WTC11 (cell line): ENCODE data around the gene APLF. TPM values are rescaled to one million over a fixed set of nuclear protein-coding genes. Genes with fewer than 3 reads are reported as not detected.

Experiments used
- ATAC-seq: fragments of 200-7000 bp; cut with Tn5 transposase; 2 replicates; pipeline ENCODE4 v1.10.0; 2021; ENCODE audit warnings: mild to moderate bottlenecking, moderate library complexity
- CTCF ChIA-PET: fragments of 300-600 bp; sonication (Branson Sonifier 250); formaldehyde crosslinking; loops from one replicate; lab custom pipeline; 2021; ENCODE audit warnings: antibody characterized with exemption; lab: Charles Lee
- POLR2A ChIA-PET: fragments of 350-600 bp; sonication (Branson Sonifier 250); formaldehyde crosslinking; loops from one replicate; lab custom pipeline; 2021; ENCODE audit warnings: antibody characterized with exemption; lab: Charles Lee
- DNase-seq: peaks from one replicate; pipeline ENCODE4 v3.0.0; 2021; ENCODE audit warnings: low spot score
- H3K27ac Mint-ChIP-seq: 2 replicates; pipeline ENCODE4 v1.8.0; 2021; ENCODE audit warnings: mixed read lengths
- H3K27me3 Mint-ChIP-seq: 2 replicates; pipeline ENCODE4 v1.8.0; 2021; ENCODE audit warnings: low read depth, mild to moderate bottlenecking, moderate library complexity, mixed read lengths
- H3K36me3 Mint-ChIP-seq: 2 replicates; pipeline ENCODE4 v1.8.0; 2021; ENCODE audit warnings: mixed read lengths
- H3K4me1 Mint-ChIP-seq: 2 replicates; pipeline ENCODE4 v1.8.0; 2022; ENCODE audit warnings: mixed read lengths
- H3K4me3 Mint-ChIP-seq: 2 replicates; pipeline ENCODE4 v1.8.0; 2021; ENCODE audit warnings: mild to moderate bottlenecking, moderate library complexity, mixed read lengths
- H3K9me3 Mint-ChIP-seq: 2 replicates; pipeline ENCODE4 v1.8.0; 2021; ENCODE audit warnings: mixed read lengths
- E2F4 ChIP-seq: sonication (generic); formaldehyde crosslinking; IDR thresholded peaks from 2 replicates; pipeline ENCODE4 v1.8.1; 2022; ENCODE audit warnings: low read depth, mild to moderate bottlenecking, moderate library complexity, missing genetic modification reagents, borderline replicate concordance
- ETV6 ChIP-seq: sonication (generic); formaldehyde crosslinking; IDR thresholded peaks from 2 replicates; pipeline ENCODE4 v1.8.1; 2022; ENCODE audit warnings: mild to moderate bottlenecking, missing genetic modification reagents
- FOXJ3 ChIP-seq: sonication (generic); formaldehyde crosslinking; IDR thresholded peaks from 2 replicates; pipeline ENCODE4 v1.9.0; 2021; ENCODE audit warnings: missing genetic modification reagents, mild to moderate bottlenecking, borderline replicate concordance
- FOXP1 ChIP-seq: sonication (generic); formaldehyde crosslinking; IDR thresholded peaks from 2 replicates; pipeline ENCODE4 v1.8.0; 2022; ENCODE audit warnings: missing genetic modification reagents, mild to moderate bottlenecking, moderate library complexity, borderline replicate concordance
- HMGA2 ChIP-seq: fragments of 250-450 bp; sonication (Bioruptor Pico); IDR thresholded peaks from 2 replicates; pipeline ENCODE4 v1.4.0; 2021; ENCODE audit warnings: mild to moderate bottlenecking, moderate library complexity
- MYBL2 ChIP-seq: sonication (generic); formaldehyde crosslinking; IDR thresholded peaks from 2 replicates; pipeline ENCODE4 v1.8.1; 2023; ENCODE audit warnings: mild to moderate bottlenecking, moderate library complexity, missing genetic modification reagents
- NR3C1 ChIP-seq: sonication (generic); formaldehyde crosslinking; conservative IDR thresholded peaks from 2 replicates; pipeline ENCODE4 v1.8.1; 2023; ENCODE audit warnings: low read depth, mild to moderate bottlenecking, missing genetic modification reagents
- OVOL2 ChIP-seq: fragments of 250-450 bp; sonication (Bioruptor Pico); IDR thresholded peaks from 2 replicates; pipeline ENCODE4 v1.9.0; 2021; ENCODE audit warnings: mild to moderate bottlenecking, borderline replicate concordance
- PREB ChIP-seq: sonication (generic); formaldehyde crosslinking; IDR thresholded peaks from 2 replicates; pipeline ENCODE4 v1.8.1; 2022; ENCODE audit warnings: mild to moderate bottlenecking, missing genetic modification reagents, moderate library complexity, borderline replicate concordance
- PRRX2 ChIP-seq: fragments of 250-450 bp; sonication (Bioruptor Pico); IDR thresholded peaks from 2 replicates; pipeline ENCODE4 v1.8.0; 2021; ENCODE audit warnings: mild to moderate bottlenecking
- RELA ChIP-seq: sonication (generic); formaldehyde crosslinking; IDR thresholded peaks from 2 replicates; pipeline ENCODE4 v1.8.1; 2022; ENCODE audit warnings: missing genetic modification reagents, mild to moderate bottlenecking, borderline replicate concordance
- SMAD4 ChIP-seq: sonication (generic); formaldehyde crosslinking; IDR thresholded peaks from 2 replicates; pipeline ENCODE4 v1.8.0; 2022; ENCODE audit warnings: mild to moderate bottlenecking, missing genetic modification reagents
- TP53 ChIP-seq: sonication (generic); formaldehyde crosslinking; IDR thresholded peaks from 2 replicates; pipeline ENCODE4 v1.8.1; 2023; ENCODE audit warnings: mild to moderate bottlenecking, missing genetic modification reagents
- ZBTB21 ChIP-seq: sonication (generic); formaldehyde crosslinking; IDR thresholded peaks from 2 replicates; pipeline ENCODE4 v1.8.1; 2023; ENCODE audit warnings: mild to moderate bottlenecking, missing genetic modification reagents, borderline replicate concordance
- ZNF138 ChIP-seq: sonication (generic); formaldehyde crosslinking; conservative IDR thresholded peaks from 2 replicates; pipeline ENCODE4 v1.8.1; 2022; ENCODE audit warnings: mild to moderate bottlenecking, moderate library complexity, missing genetic modification reagents
- ZNF219 ChIP-seq: sonication (generic); formaldehyde crosslinking; IDR thresholded peaks from 2 replicates; pipeline ENCODE4 v1.8.0; 2023; ENCODE audit warnings: missing genetic modification reagents, mild to moderate bottlenecking, borderline replicate concordance
- ZNF317 ChIP-seq: sonication (generic); formaldehyde crosslinking; IDR thresholded peaks from 2 replicates; pipeline ENCODE4 v1.8.1; 2023; ENCODE audit warnings: low read depth, mild to moderate bottlenecking, moderate library complexity, missing genetic modification reagents, borderline replicate concordance
- ZNF423 ChIP-seq: fragments of 250-450 bp; sonication (Bioruptor Pico); IDR thresholded peaks from 2 replicates; pipeline ENCODE4 v2.1.2; 2022; ENCODE audit warnings: mild to moderate bottlenecking, moderate library complexity
- ZNF671 ChIP-seq: fragments of 250-450 bp; sonication (Bioruptor Pico); IDR thresholded peaks from 2 replicates; pipeline ENCODE4 v1.8.0; 2021; ENCODE audit warnings: mild to moderate bottlenecking
- total RNA-seq: library from RNA; stranded (reverse); gene quantifications from 3 replicates; pipeline ENCODE4 v1.2.3, GENCODE V29; 2021
- TF ChIP-seq, protein P1 (sequence below): sonication (generic); formaldehyde crosslinking; conservative IDR thresholded peaks from 2 replicates; pipeline ENCODE4 v1.8.1; 2022; ENCODE audit warnings: mild to moderate bottlenecking, missing genetic modification reagents
- TF ChIP-seq, protein P2 (sequence below): sonication (generic); formaldehyde crosslinking; IDR thresholded peaks from 2 replicates; pipeline ENCODE4 v1.8.1; 2023; ENCODE audit warnings: mild to moderate bottlenecking, missing genetic modification reagents, moderate library complexity
- TF ChIP-seq, protein P3 (sequence below): fragments of 200-600 bp; IDR thresholded peaks from 2 replicates; pipeline ENCODE4 v1.8.0; 2022; ENCODE audit warnings: antibody characterized with exemption
- TF ChIP-seq, protein P4 (sequence below): sonication (generic); formaldehyde crosslinking; IDR thresholded peaks from 2 replicates; pipeline ENCODE4 v1.8.0; 2022; ENCODE audit warnings: missing genetic modification reagents
- TF ChIP-seq, protein P5 (sequence below): fragments of 250-450 bp; sonication (Bioruptor Pico); IDR thresholded peaks from 2 replicates; pipeline ENCODE4 v1.9.0; 2021; ENCODE audit warnings: mild to moderate bottlenecking

APLF gene
- total RNA-seq, 1 experiment from 2014 or later = 2.7 TPM

DNA sequence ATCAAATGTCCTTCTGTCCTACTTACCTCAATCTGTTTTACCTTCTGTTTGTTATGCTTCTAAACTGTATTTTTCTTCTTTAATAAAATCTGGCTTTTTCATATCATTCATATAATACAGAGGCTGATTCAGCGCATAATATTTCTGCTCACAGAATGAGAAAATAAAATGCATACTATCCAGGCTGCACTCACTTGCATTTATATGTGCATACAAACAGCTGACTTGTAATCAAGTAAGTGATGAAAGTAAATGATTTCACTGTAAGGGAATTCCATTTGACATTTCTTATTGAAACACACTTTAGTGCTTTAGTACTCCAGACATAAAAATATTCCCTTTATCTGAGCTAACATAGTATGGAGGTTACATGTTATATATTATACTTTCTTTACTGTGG is 100.7 kb downstream of the APLF start:
- Mint-ChIP-seq H3K4me1 (no peaks in the 10 kb centered on the region), H3K4me3 (no peak overlapping the region), H3K36me3 (no peaks in the 10 kb centered on the region), H3K27ac (no peak overlapping the region), H3K27me3 (no peaks in the 10 kb centered on the region), H3K9me3 (no peaks in the 10 kb centered on the region)
- CTCF ChIA-PET = interaction anchor here (0.9 to 1.8 kb wide), 2 partner anchors 27 to 141 kb away, joined by 5 to 8 read pairs; no protein-coding TSS in a partner anchor
- POLR2A ChIA-PET = no interaction called here
- TF ChIP-seq FOXP1 (CRISPR knock-in tag) = no peak
- no peak for TF ChIP-seq ETV6 (CRISPR knock-in tag)
- no peak for TF ChIP-seq SMAD4 (CRISPR knock-in tag)
- TF ChIP-seq ZNF423 (CRISPR knock-in tag) = no peak
- no peak for TF ChIP-seq ZNF317 (CRISPR knock-in tag)
- no peak for TF ChIP-seq NR3C1 (CRISPR knock-in tag)
- TF ChIP-seq MYBL2 (CRISPR knock-in tag) = no peak
- TF ChIP-seq, protein P1, sequence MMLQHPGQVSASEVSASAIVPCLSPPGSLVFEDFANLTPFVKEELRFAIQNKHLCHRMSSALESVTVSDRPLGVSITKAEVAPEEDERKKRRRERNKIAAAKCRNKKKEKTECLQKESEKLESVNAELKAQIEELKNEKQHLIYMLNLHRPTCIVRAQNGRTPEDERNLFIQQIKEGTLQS (CRISPR knock-in tag) = no peak
- no peak for TF ChIP-seq HMGA2 (CRISPR knock-in tag)
- TF ChIP-seq, protein P2, sequence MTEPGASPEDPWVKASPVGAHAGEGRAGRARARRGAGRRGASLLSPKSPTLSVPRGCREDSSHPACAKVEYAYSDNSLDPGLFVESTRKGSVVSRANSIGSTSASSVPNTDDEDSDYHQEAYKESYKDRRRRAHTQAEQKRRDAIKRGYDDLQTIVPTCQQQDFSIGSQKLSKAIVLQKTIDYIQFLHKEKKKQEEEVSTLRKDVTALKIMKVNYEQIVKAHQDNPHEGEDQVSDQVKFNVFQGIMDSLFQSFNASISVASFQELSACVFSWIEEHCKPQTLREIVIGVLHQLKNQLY (CRISPR knock-in tag) = no peak
- no peak for TF ChIP-seq ZNF138
- no peak for TF ChIP-seq E2F4
- no peak for TF ChIP-seq ZBTB21
- TF ChIP-seq, protein P3, sequence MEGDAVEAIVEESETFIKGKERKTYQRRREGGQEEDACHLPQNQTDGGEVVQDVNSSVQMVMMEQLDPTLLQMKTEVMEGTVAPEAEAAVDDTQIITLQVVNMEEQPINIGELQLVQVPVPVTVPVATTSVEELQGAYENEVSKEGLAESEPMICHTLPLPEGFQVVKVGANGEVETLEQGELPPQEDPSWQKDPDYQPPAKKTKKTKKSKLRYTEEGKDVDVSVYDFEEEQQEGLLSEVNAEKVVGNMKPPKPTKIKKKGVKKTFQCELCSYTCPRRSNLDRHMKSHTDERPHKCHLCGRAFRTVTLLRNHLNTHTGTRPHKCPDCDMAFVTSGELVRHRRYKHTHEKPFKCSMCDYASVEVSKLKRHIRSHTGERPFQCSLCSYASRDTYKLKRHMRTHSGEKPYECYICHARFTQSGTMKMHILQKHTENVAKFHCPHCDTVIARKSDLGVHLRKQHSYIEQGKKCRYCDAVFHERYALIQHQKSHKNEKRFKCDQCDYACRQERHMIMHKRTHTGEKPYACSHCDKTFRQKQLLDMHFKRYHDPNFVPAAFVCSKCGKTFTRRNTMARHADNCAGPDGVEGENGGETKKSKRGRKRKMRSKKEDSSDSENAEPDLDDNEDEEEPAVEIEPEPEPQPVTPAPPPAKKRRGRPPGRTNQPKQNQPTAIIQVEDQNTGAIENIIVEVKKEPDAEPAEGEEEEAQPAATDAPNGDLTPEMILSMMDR = no peak
- TF ChIP-seq PREB (CRISPR knock-in tag) = no peak
- TF ChIP-seq TP53 = no peak
- no peak for TF ChIP-seq OVOL2
- no peak for TF ChIP-seq RELA (CRISPR knock-in tag)
- no peak for DNase-seq
- ATAC-seq = no peak

GRCh38 chr2:68569604-68570003 is 102.2 kb downstream of the APLF start:
- POLR2A ChIA-PET = no interaction called here
- no peak overlapping the region for H3K4me3 Mint-ChIP-seq
- no peaks in the 10 kb centered on the region for H3K36me3 Mint-ChIP-seq
- no peak for ATAC-seq
- CTCF ChIA-PET = no interaction called here
- H3K27ac Mint-ChIP-seq = no peak overlapping the region
- H3K27me3 Mint-ChIP-seq = no peaks in the 10 kb centered on the region
- no peaks in the 10 kb centered on the region for H3K4me1 Mint-ChIP-seq
- DNase-seq = no peak
- no peaks in the 10 kb centered on the region for H3K9me3 Mint-ChIP-seq
- no peak for TF ChIP-seq ZNF671
- no peak for TF ChIP-seq ZNF219
- TF ChIP-seq FOXJ3 (CRISPR knock-in tag) = no peak
- TF ChIP-seq PRRX2 (CRISPR knock-in tag) = no peak
- TF ChIP-seq, protein P4, sequence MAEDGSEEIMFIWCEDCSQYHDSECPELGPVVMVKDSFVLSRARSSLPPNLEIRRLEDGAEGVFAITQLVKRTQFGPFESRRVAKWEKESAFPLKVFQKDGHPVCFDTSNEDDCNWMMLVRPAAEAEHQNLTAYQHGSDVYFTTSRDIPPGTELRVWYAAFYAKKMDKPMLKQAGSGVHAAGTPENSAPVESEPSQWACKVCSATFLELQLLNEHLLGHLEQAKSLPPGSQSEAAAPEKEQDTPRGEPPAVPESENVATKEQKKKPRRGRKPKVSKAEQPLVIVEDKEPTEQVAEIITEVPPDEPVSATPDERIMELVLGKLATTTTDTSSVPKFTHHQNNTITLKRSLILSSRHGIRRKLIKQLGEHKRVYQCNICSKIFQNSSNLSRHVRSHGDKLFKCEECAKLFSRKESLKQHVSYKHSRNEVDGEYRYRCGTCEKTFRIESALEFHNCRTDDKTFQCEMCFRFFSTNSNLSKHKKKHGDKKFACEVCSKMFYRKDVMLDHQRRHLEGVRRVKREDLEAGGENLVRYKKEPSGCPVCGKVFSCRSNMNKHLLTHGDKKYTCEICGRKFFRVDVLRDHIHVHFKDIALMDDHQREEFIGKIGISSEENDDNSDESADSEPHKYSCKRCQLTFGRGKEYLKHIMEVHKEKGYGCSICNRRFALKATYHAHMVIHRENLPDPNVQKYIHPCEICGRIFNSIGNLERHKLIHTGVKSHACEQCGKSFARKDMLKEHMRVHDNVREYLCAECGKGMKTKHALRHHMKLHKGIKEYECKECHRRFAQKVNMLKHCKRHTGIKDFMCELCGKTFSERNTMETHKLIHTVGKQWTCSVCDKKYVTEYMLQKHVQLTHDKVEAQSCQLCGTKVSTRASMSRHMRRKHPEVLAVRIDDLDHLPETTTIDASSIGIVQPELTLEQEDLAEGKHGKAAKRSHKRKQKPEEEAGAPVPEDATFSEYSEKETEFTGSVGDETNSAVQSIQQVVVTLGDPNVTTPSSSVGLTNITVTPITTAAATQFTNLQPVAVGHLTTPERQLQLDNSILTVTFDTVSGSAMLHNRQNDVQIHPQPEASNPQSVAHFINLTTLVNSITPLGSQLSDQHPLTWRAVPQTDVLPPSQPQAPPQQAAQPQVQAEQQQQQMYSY (CRISPR knock-in tag) = no peak
- TF ChIP-seq, protein P5, sequence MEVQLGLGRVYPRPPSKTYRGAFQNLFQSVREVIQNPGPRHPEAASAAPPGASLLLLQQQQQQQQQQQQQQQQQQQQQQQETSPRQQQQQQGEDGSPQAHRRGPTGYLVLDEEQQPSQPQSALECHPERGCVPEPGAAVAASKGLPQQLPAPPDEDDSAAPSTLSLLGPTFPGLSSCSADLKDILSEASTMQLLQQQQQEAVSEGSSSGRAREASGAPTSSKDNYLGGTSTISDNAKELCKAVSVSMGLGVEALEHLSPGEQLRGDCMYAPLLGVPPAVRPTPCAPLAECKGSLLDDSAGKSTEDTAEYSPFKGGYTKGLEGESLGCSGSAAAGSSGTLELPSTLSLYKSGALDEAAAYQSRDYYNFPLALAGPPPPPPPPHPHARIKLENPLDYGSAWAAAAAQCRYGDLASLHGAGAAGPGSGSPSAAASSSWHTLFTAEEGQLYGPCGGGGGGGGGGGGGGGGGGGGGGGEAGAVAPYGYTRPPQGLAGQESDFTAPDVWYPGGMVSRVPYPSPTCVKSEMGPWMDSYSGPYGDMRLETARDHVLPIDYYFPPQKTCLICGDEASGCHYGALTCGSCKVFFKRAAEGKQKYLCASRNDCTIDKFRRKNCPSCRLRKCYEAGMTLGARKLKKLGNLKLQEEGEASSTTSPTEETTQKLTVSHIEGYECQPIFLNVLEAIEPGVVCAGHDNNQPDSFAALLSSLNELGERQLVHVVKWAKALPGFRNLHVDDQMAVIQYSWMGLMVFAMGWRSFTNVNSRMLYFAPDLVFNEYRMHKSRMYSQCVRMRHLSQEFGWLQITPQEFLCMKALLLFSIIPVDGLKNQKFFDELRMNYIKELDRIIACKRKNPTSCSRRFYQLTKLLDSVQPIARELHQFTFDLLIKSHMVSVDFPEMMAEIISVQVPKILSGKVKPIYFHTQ (CRISPR knock-in tag) = no peak
